Activated T-cell treated with anti-CD3 and anti-CD28 coated beads for 24 hours (primary cell): ENCODE measurements around the gene GALNT2.

Source experiments
- DNase-seq: peaks from one replicate; pipeline ENCODE4 v3.0.0-alpha.2; 2020; ENCODE audit warnings: low read depth

Gene GALNT2

GRCh38 chr1:230130172-230130944 lies 63.3 kb downstream of the GALNT2 start:
- DNase-seq, result no peak

- no peak for DNase-seq
Measured at GRCh38 chr1:230131457-230131856, 64.4 kb downstream of the GALNT2 start.

GRCh38 chr1:230132758-230133157 lies 65.7 kb downstream of the GALNT2 start:
- DNase-seq, result no peak

- no peak for DNase-seq
Measured at GRCh38 chr1:230135726-230136125, 68.7 kb downstream of the GALNT2 start.

DNA sequence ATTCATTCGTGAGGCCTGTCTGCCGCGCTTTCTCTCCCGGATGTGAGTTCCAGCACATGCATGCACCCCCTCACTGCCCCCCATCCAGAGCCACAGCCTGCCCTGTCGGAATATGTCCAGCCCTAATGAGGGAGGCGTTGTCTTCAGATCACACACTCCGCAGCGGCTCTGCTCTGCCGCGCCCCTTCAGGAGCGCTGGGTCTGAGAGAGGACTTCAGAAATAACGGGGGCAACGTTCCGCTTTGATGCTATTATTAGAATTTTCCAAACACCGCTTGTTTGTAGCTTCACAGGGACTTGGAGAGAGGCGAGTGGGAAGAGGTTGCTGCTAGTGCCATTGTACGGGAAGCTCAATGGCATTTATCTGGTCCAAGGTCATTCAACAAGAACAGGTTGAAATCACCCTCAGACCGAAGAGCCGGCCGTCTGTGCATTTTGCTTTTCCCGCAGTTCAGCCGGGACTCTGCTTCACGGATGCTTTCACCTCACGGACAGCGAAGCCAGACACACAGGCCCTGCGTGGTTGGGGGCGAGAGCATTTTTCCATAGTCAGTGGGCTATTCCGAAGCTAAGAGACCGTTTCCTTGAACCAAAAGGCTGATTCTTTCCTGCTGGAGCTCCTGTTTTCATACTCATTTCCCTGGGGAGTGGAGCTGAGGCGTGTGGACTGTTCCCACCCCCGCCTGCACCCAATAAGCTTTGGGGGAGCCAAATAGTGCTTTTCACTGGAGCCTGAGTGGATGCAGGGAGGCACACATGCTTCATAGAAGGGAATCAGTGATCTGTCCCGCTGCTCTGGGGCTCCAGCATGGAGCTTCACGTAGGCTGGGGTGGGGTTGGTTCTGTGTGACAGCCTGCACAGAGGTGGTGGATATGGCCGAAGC lies 69.7 kb downstream of the GALNT2 start:
- DNase-seq, result no peak

DNA sequence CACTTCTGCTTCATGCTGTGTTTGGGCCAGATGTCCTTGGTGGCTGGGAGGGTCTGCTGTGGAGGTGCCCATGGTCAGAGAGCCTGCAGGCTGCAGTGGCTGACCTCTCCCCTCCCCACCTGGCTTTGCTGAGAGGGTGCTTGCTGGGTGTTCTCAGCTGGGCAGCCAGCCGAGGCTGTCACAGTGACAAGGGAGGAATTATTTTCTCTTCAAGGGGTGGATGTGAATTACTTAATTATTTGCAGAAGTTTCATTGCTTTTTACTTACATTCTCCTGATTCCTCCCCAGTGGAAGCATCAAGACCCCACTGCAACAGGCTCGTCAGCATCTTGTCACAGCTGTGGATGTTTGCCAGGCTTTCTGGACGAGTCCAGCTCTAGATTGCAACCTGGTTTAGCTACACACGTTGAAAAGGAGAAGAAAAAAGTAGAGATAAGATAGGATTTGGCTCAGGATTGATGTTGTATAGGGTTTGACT lies 70.3 kb downstream of the GALNT2 start:
- no peak for DNase-seq

GRCh38 chr1:230138561-230139239 lies 71.7 kb downstream of the GALNT2 start:
- DNase-seq, result no peak

DNA sequence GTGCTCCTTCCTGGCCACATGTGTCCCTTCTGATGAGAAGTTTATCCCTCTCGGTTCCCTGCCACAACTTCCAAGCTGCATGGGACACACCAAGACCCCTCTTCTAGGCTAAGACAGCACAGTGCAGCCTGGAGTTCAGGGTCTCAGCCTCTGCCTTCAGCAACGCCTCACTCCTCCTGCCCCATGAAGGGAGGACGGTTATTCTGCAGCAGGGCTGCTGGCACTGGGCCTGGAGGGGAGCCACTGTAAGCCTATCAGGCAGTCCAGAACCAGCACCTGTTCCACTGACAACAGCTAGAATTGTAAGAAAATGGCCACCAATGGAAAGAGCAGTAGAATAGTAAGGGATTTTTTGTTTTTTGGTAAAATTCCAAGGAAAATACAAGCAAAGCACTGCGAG lies 72.3 kb downstream of the GALNT2 start:
- DNase-seq, result no peak

GRCh38 chr1:230139741-230140140 lies 72.7 kb downstream of the GALNT2 start:
- no peak for DNase-seq

- DNase-seq, result no peak
Measured at GRCh38 chr1:230140221-230141020, 73.4 kb downstream of the GALNT2 start.

- DNase-seq, result no peak
Measured at GRCh38 chr1:230141021-230141648, 74.1 kb downstream of the GALNT2 start.

- DNase-seq, result no peak
Measured at GRCh38 chr1:230141797-230142607, 75.0 kb downstream of the GALNT2 start.

DNA sequence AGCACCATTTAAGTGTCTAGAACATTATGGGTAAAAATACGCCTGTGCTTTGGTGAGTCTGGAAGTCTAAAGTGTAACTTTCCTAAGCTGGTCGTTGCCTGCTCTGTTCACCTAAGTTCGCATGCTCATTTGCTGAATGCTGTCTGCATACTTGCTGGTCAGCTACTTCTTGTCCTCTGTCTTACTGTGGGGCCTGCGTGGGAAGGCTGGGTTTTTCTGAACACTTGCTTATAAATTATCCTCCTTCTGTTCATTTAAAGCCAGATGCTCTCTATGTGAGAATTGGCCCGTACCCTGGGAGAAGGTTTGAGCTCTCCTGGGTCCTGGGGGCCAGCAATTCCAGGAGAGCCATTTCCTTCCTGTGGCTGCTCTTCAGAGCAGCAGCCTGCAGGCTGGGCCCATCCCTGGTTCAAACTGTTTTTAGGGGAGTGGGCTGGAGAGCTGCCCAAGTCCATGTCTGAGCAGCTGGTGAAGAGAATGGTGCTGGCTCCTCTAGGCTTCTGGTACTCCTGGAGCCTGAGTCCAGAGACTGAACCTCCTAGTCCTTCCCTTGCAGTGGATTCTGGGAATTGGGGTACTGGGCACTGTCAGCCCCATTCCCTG lies 75.7 kb downstream of the GALNT2 start:
- no peak for DNase-seq

GRCh38 chr1:230143534-230143933 lies 76.5 kb downstream of the GALNT2 start:
- DNase-seq, result no peak

GRCh38 chr1:230144010-230144614 lies 77.1 kb downstream of the GALNT2 start:
- no peak for DNase-seq

GRCh38 chr1:230144758-230145504 lies 77.9 kb downstream of the GALNT2 start:
- no peak for DNase-seq

DNA sequence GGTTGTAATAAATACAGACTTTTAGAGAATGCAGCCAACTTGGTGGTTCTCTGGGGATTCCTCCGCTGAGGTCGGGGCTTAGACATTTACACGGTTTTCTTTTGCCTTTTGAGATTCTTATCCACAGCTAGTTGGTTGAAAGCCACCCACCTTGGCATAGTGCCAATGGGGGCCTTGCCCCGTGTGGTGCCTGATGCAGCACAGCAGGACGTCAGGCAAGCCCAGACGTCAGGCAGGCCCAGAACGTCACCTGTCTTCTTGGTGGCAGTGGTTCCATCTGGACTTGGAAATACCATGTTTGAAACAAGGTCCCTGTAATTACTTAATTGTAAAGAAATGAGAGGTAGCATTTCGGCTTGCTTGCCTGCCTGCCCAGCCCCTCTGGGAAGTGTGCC lies 78.5 kb downstream of the GALNT2 start:
- no peak for DNase-seq

GRCh38 chr1:230145953-230146476 lies 79.0 kb downstream of the GALNT2 start:
- no peak for DNase-seq
